ENCODE results near the gene THSD4. TPM values are rescaled to one million over a fixed set of nuclear protein-coding genes. Genes with fewer than 3 reads are reported as not detected.

The THSD4 gene
- total and polyA plus RNA-seq, 2 donors (not counting 1 experiment from before 2014, with no cell fraction given): 43.1 to 95.5 TPM

DNA sequence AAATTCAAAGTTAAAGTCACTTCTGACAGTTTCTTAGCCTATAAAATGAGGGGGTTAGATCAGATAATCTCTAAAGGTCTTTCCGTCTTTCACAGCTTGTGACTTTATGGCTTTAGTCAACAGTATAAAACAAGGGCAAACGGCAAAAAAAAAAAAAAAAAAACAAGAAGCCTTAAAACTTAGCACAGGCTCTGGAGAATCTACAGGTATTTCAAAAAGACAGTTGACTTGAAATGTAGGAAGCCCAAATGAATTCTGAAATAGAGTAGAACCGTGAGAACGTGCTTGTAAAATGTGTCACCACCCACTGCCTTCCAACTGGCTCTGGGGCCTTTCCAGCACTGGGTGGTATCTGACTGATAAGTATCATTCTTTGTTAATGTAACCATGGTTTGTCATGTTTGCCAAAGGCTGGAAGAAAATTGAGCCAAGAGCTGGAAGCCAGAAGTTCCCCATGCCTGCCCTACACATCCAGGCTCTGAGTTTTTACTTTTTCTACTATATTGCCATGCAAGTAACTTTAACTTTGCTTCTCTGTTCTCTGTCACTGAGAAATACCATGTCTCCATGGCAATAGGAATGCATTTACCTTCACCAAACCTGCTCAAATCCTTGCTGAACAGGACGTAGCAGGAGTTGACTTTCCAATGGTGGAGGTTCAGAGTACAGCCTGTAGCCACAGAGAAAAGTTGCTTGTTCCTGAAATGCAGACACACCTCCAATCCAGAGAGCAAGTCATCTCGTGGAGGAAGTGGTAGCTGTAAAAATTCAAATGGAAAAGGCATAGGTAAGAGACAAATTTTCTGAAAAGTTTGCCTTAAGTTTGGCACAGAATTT lies 35.8 kb upstream of the THSD4 start:
- H3K4me1 ChIP-seq (ENCODE audit: control insufficient read depth, extremely low read depth, insufficient read depth, low read length): peaks cover 20% of the 10 kb centered on the region
- peak overlapping the region; percentile 16 for H3K4me2 ChIP-seq (ENCODE audit: extremely low read depth, insufficient read depth, low read length)
- peak; percentile 78 to 92 for DNase-seq (ENCODE audit: low read depth in 2 of 2)
- TF ChIP-seq, protein P1, sequence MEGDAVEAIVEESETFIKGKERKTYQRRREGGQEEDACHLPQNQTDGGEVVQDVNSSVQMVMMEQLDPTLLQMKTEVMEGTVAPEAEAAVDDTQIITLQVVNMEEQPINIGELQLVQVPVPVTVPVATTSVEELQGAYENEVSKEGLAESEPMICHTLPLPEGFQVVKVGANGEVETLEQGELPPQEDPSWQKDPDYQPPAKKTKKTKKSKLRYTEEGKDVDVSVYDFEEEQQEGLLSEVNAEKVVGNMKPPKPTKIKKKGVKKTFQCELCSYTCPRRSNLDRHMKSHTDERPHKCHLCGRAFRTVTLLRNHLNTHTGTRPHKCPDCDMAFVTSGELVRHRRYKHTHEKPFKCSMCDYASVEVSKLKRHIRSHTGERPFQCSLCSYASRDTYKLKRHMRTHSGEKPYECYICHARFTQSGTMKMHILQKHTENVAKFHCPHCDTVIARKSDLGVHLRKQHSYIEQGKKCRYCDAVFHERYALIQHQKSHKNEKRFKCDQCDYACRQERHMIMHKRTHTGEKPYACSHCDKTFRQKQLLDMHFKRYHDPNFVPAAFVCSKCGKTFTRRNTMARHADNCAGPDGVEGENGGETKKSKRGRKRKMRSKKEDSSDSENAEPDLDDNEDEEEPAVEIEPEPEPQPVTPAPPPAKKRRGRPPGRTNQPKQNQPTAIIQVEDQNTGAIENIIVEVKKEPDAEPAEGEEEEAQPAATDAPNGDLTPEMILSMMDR (conservative IDR thresholded peaks at IDR 0.05 in 1 of 2, IDR thresholded peaks at IDR 0.05 in 1 of 2; ENCODE audit: low read depth in 1 of 2, low read length in 2 of 2): no peak
- no peak for TF ChIP-seq EZH2 (IDR thresholded peaks at IDR 0.05; ENCODE audit: low read length, missing control alignments)
- no peak overlapping the region for H2AFZ ChIP-seq (ENCODE audit: low read length)
- H3K9ac ChIP-seq (ENCODE audit: insufficient read depth, low read length): no peak overlapping the region
- H3K9me3 ChIP-seq (ENCODE audit: control insufficient read depth, insufficient read depth, low read depth, low read length): no peaks in the 10 kb centered on the region
- peak overlapping the region; percentile 90 for H3K27ac ChIP-seq (ENCODE audit: insufficient read depth, low read length)
- H4K20me1 ChIP-seq (ENCODE audit: control insufficient read depth, extremely low read depth, insufficient read depth, low read length): no peaks in the 10 kb centered on the region
- no peaks in the 10 kb centered on the region for H3K27me3 ChIP-seq (ENCODE audit: control insufficient read depth, insufficient read depth, low read length)
- H3K4me3 ChIP-seq (replicated peaks in 1 of 4; ENCODE audit: control extremely low read depth in 1 of 4, insufficient read depth in 1 of 4, low read depth in 3 of 4, low read length in 4 of 4): no peak overlapping the region
- no peaks in the 10 kb centered on the region for H3K79me2 ChIP-seq (ENCODE audit: control insufficient read depth, insufficient read depth, low read length)
- H3K36me3 ChIP-seq (ENCODE audit: control insufficient read depth, insufficient read depth, low read length): no peaks in the 10 kb centered on the region

DNA sequence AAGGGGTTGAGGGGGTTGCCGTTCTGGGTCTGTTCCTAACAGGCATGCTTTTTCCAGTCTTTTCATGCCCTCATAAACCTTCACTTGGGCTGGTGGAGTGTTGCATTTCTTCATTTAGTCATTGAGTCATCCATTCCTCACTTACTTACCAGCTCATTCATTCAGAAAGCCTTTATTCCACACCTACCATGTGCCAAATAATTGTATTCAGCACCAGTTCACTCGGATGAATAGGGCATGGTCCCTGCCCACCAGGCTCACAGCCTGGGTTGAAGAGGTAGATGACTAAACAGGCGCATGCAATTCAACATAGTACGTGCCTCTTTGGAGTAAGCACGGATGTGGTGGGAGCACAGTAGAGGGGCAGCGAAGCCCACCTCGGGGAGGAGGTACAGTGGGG lies 35.1 kb upstream of the THSD4 start:
- no peak overlapping the region for H3K4me3 ChIP-seq (replicated peaks in 1 of 4; ENCODE audit: control extremely low read depth in 1 of 4, insufficient read depth in 1 of 4, low read depth in 3 of 4, low read length in 4 of 4)
- H3K9ac ChIP-seq (ENCODE audit: insufficient read depth, low read length): peak overlapping the region; percentile 45
- peak in 1 of 2 donors; percentile 57 for DNase-seq (ENCODE audit: low read depth in 2 of 2)
- TF ChIP-seq EZH2 (IDR thresholded peaks at IDR 0.05; ENCODE audit: low read length, missing control alignments): no peak
- TF ChIP-seq, protein P1 (conservative IDR thresholded peaks at IDR 0.05 in 1 of 2, IDR thresholded peaks at IDR 0.05 in 1 of 2; ENCODE audit: low read depth in 1 of 2, low read length in 2 of 2): no peak
- H3K27me3 ChIP-seq (ENCODE audit: control insufficient read depth, insufficient read depth, low read length): no peaks in the 10 kb centered on the region
- no peak overlapping the region for H2AFZ ChIP-seq (ENCODE audit: low read length)
- peak overlapping the region; percentile 90 for H3K27ac ChIP-seq (ENCODE audit: insufficient read depth, low read length)
- H4K20me1 ChIP-seq (ENCODE audit: control insufficient read depth, extremely low read depth, insufficient read depth, low read length): no peaks in the 10 kb centered on the region
- peak overlapping the region; percentile 27 for H3K4me2 ChIP-seq (ENCODE audit: extremely low read depth, insufficient read depth, low read length)
- no peaks in the 10 kb centered on the region for H3K36me3 ChIP-seq (ENCODE audit: control insufficient read depth, insufficient read depth, low read length)
- peaks cover 20% of the 10 kb centered on the region for H3K4me1 ChIP-seq (ENCODE audit: control insufficient read depth, extremely low read depth, insufficient read depth, low read length)
- H3K9me3 ChIP-seq (ENCODE audit: control insufficient read depth, insufficient read depth, low read depth, low read length): no peaks in the 10 kb centered on the region
- H3K79me2 ChIP-seq (ENCODE audit: control insufficient read depth, insufficient read depth, low read length): no peaks in the 10 kb centered on the region

DNA sequence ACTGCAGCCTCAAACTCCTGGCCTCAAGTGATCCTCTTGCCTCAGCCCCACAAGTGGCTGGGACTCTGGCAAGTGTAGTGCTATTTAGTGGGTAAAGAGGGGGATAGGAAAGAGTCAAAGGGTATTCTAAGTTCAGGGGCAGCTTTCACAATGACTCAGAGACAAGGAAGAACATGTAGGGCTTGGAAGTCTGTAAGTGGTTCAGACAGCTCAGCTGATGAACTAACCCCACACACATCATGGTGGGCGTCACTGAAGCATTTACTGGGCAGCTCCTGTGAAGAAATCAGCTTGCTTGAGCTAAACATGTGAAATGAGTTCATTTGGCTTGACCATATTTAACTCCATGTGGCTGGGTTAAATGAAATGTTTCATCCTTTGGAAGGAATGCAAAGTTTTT lies 34.6 kb upstream of the THSD4 start:
- peak; percentile 92 to 97 for DNase-seq (ENCODE audit: low read depth in 2 of 2)
- no peak overlapping the region for H3K9ac ChIP-seq (ENCODE audit: insufficient read depth, low read length)
- H3K9me3 ChIP-seq (ENCODE audit: control insufficient read depth, insufficient read depth, low read depth, low read length): no peaks in the 10 kb centered on the region
- no peak overlapping the region for H3K4me3 ChIP-seq (replicated peaks in 1 of 4; ENCODE audit: control extremely low read depth in 1 of 4, insufficient read depth in 1 of 4, low read depth in 3 of 4, low read length in 4 of 4)
- H4K20me1 ChIP-seq (ENCODE audit: control insufficient read depth, extremely low read depth, insufficient read depth, low read length): no peaks in the 10 kb centered on the region
- H2AFZ ChIP-seq (ENCODE audit: low read length): no peak overlapping the region
- H3K27ac ChIP-seq (ENCODE audit: insufficient read depth, low read length): peak overlapping the region; percentile 90
- H3K4me1 ChIP-seq (ENCODE audit: control insufficient read depth, extremely low read depth, insufficient read depth, low read length): peaks cover 20% of the 10 kb centered on the region
- H3K36me3 ChIP-seq (ENCODE audit: control insufficient read depth, insufficient read depth, low read length): no peaks in the 10 kb centered on the region
- no peak overlapping the region for H3K4me2 ChIP-seq (ENCODE audit: extremely low read depth, insufficient read depth, low read length)
- no peak for TF ChIP-seq EZH2 (IDR thresholded peaks at IDR 0.05; ENCODE audit: low read length, missing control alignments)
- TF ChIP-seq, protein P1 (conservative IDR thresholded peaks at IDR 0.05 in 1 of 2, IDR thresholded peaks at IDR 0.05 in 1 of 2; ENCODE audit: low read depth in 1 of 2, low read length in 2 of 2): no peak
- H3K79me2 ChIP-seq (ENCODE audit: control insufficient read depth, insufficient read depth, low read length): no peaks in the 10 kb centered on the region
- no peaks in the 10 kb centered on the region for H3K27me3 ChIP-seq (ENCODE audit: control insufficient read depth, insufficient read depth, low read length)

Measured in fibroblast of lung (primary cell).